ENCODE results near the gene EXOC6B.

DNA sequence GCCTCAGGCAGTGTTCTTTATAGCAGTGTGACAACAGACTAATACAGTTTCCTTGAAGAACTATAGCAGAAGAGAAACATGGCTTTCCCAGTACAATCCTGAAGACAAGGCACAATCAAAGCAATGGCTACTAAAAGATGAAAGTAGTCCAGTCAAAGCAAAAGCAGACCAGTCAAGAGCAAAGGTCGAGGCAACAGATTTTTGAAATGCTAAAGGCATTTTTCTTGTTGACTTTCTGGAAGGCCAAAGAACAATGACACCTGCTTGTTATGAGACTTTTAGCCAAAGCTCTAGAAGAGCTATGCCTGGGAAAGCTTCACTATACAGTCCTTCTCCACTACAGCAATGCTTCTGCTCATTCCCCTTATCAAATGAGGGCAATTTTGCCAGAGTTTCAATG lies 269.9 kb downstream of the EXOC6B start:
- TF ChIP-seq, protein P1, sequence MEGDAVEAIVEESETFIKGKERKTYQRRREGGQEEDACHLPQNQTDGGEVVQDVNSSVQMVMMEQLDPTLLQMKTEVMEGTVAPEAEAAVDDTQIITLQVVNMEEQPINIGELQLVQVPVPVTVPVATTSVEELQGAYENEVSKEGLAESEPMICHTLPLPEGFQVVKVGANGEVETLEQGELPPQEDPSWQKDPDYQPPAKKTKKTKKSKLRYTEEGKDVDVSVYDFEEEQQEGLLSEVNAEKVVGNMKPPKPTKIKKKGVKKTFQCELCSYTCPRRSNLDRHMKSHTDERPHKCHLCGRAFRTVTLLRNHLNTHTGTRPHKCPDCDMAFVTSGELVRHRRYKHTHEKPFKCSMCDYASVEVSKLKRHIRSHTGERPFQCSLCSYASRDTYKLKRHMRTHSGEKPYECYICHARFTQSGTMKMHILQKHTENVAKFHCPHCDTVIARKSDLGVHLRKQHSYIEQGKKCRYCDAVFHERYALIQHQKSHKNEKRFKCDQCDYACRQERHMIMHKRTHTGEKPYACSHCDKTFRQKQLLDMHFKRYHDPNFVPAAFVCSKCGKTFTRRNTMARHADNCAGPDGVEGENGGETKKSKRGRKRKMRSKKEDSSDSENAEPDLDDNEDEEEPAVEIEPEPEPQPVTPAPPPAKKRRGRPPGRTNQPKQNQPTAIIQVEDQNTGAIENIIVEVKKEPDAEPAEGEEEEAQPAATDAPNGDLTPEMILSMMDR (IDR thresholded peaks at IDR 0.05; ENCODE audit: borderline replicate concordance, extremely low read depth, low read length, poor library complexity, severe bottlenecking), result no peak
- no peak for TF ChIP-seq EZH2 (IDR thresholded peaks at IDR 0.05; ENCODE audit: borderline replicate concordance, low read depth, low read length, severe bottlenecking)
